ENCODE measurements around the gene AFMID. TPM values are rescaled to one million over a fixed set of nuclear protein-coding genes. Genes with fewer than 3 reads are reported as not detected.

Gene AFMID
- total and polyA plus RNA-seq, 2 experiments from 2014 or later, result 38.0 to 47.5 TPM

DNA sequence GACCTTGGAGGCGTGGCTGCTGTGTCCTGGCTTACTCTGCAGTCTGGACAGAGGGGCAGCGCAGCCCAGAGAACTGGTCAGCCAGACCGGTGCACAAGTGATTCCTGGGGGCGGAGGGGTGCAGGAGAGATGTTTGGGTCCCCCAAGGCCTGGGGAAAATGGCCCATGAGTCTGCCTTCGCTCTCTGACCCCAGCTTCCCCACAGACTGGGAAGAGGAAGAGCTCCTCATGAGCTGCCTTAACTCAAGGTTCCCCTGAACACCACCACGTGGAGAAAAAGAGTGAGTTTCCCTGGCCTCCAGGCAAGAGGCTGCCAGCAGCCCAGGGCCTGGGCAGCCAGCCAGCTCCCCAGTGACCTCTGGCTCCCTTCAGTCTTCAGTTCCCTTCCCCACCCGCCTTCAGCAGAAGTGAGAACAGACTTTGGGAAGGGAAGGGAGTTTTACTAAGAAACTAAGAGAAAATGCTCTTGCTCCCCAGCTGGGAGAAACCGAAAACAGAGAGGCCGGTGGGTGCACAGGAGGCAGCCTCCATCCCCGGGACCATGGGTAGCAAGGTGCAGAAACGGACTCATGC lies 42.9 kb upstream of the AFMID start:
- no peaks in the 10 kb centered on the region for H3K36me3 ChIP-seq (ENCODE audit: insufficient read depth)
- no peak overlapping the region for H3K27ac ChIP-seq (ENCODE audit: low read depth)
- no peaks in the 10 kb centered on the region for H3K79me2 ChIP-seq (replicated peaks; ENCODE audit: insufficient read depth)
- no peak overlapping the region for H2AFZ ChIP-seq
- ATAC-seq (no peak), DNase-seq (ENCODE audit: low spot score) (no peak)
- 0 out of 2 replicates have a peak, but pooled peaks cover 3% of the 10 kb centered on the region for H3K27me3 ChIP-seq (ENCODE audit: insufficient read depth)
- Mint-ChIP-seq H3K36me3 (ENCODE audit: low read depth) (no peaks in the 10 kb centered on the region), H3K4me3 (no peak overlapping the region), H3K27ac (no peak overlapping the region), H3K4me1 (peaks cover 7% of the 10 kb centered on the region; the same call in 2 of the 3 replicates), H3K27me3 (ENCODE audit: insufficient read depth, low read depth, poor library complexity) (peaks cover 6% of the 10 kb centered on the region), H3K9me3 (no peaks in the 10 kb centered on the region; the same call in 2 of the 3 replicates)
- H3F3A ChIP-seq (replicated peaks; ENCODE audit: low read depth), result 0 out of 2 replicates have a peak, but pooled peaks cover 4% of the 10 kb centered on the region
- no peak overlapping the region for H3K4me3 ChIP-seq
- H3K9me2 ChIP-seq (ENCODE audit: insufficient read depth), result no peaks in the 10 kb centered on the region
- H3K4me2 ChIP-seq, result no peak overlapping the region
- H4K20me1 ChIP-seq (replicated peaks; ENCODE audit: insufficient read depth), result no peaks in the 10 kb centered on the region
- TF ChIP-seq EZH2 (IDR thresholded peaks at IDR 0.05; ENCODE audit: low read depth, unreplicated experiment) (no peak), NANOG (IDR thresholded peaks at IDR 0.05; ENCODE audit: borderline replicate concordance) (no peak), CREB1 (CRISPR knock-in tag; IDR thresholded peaks at IDR 0.05; ENCODE audit: low read depth) (no peak), EZH2phosphoT487 (IDR thresholded peaks at IDR 0.05; ENCODE audit: unreplicated experiment) (no peak), ZNF331 (CRISPR knock-in tag; IDR thresholded peaks at IDR 0.05; ENCODE audit: low read depth) (no peak), JUNB (IDR thresholded peaks at IDR 0.05; ENCODE audit: unreplicated experiment) (no peak), POLR2AphosphoS5 (IDR thresholded peaks at IDR 0.05; ENCODE audit: low read depth) (no peak), STAT1 (IDR thresholded peaks at IDR 0.05; ENCODE audit: unreplicated experiment) (no peak), ZNF114 (CRISPR knock-in tag; IDR thresholded peaks at IDR 0.05) (no peak), ZNF462 (CRISPR knock-in tag; IDR thresholded peaks at IDR 0.05) (no peak)
- TF ChIP-seq, protein P1, sequence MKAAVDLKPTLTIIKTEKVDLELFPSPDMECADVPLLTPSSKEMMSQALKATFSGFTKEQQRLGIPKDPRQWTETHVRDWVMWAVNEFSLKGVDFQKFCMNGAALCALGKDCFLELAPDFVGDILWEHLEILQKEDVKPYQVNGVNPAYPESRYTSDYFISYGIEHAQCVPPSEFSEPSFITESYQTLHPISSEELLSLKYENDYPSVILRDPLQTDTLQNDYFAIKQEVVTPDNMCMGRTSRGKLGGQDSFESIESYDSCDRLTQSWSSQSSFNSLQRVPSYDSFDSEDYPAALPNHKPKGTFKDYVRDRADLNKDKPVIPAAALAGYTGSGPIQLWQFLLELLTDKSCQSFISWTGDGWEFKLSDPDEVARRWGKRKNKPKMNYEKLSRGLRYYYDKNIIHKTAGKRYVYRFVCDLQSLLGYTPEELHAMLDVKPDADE (IDR thresholded peaks at IDR 0.05), result no peak
- TF ChIP-seq, protein P2, sequence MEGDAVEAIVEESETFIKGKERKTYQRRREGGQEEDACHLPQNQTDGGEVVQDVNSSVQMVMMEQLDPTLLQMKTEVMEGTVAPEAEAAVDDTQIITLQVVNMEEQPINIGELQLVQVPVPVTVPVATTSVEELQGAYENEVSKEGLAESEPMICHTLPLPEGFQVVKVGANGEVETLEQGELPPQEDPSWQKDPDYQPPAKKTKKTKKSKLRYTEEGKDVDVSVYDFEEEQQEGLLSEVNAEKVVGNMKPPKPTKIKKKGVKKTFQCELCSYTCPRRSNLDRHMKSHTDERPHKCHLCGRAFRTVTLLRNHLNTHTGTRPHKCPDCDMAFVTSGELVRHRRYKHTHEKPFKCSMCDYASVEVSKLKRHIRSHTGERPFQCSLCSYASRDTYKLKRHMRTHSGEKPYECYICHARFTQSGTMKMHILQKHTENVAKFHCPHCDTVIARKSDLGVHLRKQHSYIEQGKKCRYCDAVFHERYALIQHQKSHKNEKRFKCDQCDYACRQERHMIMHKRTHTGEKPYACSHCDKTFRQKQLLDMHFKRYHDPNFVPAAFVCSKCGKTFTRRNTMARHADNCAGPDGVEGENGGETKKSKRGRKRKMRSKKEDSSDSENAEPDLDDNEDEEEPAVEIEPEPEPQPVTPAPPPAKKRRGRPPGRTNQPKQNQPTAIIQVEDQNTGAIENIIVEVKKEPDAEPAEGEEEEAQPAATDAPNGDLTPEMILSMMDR (conservative IDR thresholded peaks at IDR 0.05; ENCODE audit: low read depth in 2 of 2), result no peak
- TF ChIP-seq, protein P3, sequence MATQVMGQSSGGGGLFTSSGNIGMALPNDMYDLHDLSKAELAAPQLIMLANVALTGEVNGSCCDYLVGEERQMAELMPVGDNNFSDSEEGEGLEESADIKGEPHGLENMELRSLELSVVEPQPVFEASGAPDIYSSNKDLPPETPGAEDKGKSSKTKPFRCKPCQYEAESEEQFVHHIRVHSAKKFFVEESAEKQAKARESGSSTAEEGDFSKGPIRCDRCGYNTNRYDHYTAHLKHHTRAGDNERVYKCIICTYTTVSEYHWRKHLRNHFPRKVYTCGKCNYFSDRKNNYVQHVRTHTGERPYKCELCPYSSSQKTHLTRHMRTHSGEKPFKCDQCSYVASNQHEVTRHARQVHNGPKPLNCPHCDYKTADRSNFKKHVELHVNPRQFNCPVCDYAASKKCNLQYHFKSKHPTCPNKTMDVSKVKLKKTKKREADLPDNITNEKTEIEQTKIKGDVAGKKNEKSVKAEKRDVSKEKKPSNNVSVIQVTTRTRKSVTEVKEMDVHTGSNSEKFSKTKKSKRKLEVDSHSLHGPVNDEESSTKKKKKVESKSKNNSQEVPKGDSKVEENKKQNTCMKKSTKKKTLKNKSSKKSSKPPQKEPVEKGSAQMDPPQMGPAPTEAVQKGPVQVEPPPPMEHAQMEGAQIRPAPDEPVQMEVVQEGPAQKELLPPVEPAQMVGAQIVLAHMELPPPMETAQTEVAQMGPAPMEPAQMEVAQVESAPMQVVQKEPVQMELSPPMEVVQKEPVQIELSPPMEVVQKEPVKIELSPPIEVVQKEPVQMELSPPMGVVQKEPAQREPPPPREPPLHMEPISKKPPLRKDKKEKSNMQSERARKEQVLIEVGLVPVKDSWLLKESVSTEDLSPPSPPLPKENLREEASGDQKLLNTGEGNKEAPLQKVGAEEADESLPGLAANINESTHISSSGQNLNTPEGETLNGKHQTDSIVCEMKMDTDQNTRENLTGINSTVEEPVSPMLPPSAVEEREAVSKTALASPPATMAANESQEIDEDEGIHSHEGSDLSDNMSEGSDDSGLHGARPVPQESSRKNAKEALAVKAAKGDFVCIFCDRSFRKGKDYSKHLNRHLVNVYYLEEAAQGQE (IDR thresholded peaks at IDR 0.05; ENCODE audit: unreplicated experiment), result no peak
- H3K4me1 ChIP-seq (ENCODE audit: insufficient read depth), result peaks cover 5% of the 10 kb centered on the region; the same call in 1 of the 2 replicates
